ENCODE results near the gene SEZ6L. TPM values are rescaled to one million over a fixed set of nuclear protein-coding genes. Genes with fewer than 3 reads are reported as not detected.

SEZ6L gene
- polyA plus RNA-seq, 4 donors, result 0.17 to 0.39 (median 0.26) TPM

DNA sequence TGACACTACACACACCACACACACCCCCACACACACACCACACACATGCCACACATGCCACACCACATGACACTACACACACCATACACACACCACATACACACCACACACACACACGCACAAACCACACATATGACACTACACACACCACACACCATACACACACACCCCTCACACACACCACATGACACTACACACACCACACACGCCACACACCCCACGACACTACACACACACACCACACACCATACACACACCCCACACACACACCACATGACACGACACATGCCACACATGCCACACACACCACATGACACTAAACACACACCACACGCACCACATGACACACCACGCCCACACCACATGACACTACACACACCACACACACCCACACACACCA, 158.0 kb downstream of the SEZ6L start:
- DNase-seq (ENCODE audit: low read depth in 4 of 4, low spot score in 2 of 4), result no peak

DNA sequence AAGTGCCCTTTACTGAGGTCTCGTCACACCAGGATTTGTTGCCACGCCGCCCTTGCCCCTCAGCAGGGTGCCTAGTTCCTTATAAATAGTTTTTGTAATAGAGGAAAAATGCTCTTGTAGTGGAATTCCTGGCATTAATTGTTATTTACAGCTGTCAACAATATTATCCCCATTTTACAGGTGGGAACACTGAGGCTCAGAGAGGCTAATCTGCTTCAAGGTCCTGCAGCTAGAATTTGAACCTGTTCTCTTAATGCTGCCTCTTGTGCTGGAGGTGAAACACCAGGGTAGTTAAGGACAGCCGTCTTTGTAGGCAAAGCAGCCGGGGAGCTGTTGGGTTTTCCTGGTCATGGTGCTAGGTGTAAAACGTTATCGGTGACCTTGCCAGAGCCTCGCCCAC, 159.0 kb downstream of the SEZ6L start:
- DNase-seq (ENCODE audit: low read depth in 4 of 4, low spot score in 2 of 4), result no peak

DNA sequence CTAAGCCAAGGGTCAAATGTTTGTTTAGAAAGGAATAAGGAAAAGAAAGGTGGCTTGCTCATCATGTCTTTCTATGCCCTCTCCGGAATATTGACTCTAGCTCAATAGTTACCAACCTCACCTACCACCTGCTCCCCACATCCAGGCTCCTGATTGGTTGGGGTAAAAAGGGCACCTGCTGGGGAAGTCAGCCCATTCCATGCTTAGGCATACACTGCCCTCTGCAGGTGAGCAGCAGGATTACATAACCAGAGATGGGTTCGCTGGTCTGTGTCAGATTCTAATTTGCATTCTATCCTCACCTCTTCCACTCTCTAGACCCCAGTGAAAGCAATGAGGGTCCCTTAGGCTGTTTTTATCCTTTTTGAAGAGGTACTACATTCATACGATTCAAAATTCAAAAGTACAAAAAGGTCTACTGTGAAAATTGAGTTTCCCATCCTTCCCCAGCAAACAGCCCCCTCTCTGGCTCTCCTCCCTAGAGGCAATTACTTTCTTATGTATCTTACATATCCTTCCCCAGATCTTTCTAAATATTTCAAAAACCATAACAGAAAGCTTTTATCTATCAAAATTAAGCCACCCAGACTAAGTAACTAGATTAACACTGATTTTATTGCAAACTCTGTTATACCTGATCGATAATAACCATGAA, 161.8 kb downstream of the SEZ6L start:
- peak in 2 of 4 donors; percentile 2 to 15 for DNase-seq (ENCODE audit: low read depth in 4 of 4, low spot score in 2 of 4)

DNA sequence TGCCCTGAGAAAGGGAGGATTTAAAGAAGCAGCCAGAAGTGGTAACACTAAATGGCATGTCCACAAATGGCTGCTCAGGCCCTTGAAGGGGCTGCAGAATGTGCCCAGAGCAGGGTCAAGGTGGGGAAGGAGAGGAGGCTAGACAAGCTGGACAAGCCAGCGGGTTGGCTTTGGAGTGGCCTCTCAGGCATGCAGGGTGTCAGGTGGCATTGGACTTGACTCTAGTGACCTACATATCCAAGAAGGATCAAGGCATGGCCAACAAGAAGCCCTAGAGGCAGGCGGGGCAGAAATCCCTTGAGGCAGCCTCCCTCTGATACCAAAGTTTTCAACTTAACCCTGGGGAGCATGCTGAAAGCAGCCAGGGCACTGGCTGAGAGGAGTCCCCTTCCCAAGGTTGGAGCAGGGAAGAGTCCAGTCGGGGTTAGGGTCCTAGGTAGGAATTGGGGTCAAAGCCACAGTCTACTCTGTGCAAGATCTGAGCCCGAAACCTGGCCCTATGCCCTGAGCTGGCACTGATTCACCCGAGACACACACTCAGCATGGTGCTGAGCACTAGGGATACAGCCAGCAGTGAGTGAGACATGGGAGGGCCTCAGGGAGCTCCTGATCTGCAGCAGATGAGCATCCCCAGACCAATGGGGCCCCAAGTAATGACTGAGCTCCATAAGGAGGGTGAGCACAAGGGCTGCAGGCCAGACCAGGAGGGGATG, 164.0 kb downstream of the SEZ6L start:
- DNase-seq (ENCODE audit: low read depth in 4 of 4, low spot score in 2 of 4), result no peak

DNA sequence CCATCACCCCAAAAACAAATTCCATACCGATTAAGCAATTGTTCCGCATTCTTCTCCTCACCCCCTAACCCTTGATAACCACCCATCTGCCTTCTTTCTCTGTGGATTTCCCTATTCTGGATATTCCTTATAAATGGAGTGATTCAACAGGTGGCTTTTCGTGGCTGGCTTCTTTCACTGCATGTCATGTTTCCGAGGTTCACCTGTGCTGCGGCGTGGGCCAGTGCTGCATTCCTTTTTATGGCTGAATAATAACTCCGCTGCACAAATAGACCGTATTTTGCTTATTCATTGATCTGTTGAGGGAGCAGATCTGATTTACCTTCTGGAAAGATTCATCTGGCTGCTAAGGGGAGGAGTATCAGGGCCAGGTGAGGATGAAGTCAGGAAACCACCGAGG, 165.0 kb downstream of the SEZ6L start:
- DNase-seq (ENCODE audit: low read depth in 4 of 4, low spot score in 2 of 4), result no peak

DNA sequence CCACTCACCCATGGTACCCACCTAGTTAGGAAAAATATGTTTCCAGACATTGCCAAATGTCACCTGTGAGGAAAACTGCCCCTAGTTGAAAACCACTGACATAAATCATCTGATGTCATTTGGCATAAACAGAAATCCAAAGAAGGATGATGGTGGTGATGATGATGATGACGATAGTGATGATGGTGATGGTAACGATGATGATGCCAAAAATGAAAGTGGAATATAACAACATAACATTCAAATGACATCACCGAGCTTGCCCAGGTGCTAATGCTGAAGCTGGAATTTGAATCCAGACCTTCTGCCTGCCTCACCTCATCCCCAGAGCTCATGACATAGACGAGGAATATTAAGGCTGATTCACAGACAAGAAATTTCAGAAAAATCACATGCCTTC, 167.5 kb downstream of the SEZ6L start:
- DNase-seq (ENCODE audit: low read depth in 4 of 4, low spot score in 2 of 4), result no peak

DNA sequence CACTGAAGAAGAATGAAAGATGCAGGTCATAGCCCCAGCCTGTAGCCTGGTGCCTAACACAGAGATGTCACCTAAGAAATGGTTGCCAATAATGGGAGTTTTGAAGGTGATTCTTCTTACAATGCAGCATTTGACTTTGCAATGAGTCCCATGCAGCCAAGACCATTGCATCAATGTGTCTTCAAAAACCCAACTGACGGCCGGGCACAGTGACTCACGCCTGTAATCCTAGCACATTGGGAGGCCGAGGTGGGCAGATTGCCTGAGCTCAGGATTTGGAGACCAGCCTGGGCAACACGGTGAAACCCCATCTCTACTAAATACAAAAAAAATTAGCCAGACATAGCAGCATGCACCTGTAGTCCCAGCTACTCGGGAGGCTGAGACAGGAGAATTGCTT, 170.5 kb downstream of the SEZ6L start:
- no peak for DNase-seq (ENCODE audit: low read depth in 4 of 4, low spot score in 2 of 4)

DNA sequence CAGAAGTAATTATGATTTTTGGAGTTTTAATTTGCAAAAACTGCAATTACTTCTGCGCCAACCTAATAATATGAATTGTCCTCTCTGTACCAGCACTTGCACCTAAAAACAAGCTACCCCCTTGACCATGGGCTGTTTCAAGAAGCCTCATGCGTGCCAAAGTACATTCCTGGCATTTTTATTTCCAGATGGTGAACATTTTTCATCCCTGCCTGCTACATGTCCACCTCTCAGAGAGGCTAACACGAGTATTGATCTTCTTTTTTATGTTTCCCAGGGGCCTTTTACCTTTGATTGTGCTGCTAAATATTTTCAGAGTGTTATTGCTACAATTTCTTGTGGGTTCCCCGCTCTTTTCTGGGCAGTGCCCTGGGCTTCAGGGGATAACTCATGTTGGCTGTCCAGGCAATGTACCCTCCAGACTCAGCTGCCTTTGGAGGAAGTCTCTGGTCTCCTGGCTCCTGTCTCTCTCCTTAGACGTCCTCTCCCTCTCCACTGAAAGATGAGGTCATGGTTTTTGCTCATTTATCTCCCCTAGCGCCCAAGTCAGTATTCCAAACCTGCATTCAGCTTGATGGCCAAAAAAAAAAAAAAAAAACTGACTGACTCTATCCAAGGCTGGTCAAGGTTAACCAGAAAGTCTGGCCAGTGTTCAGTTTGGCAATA, 173.6 kb downstream of the SEZ6L start:
- DNase-seq (ENCODE audit: low read depth in 4 of 4, low spot score in 2 of 4), result no peak

DNA sequence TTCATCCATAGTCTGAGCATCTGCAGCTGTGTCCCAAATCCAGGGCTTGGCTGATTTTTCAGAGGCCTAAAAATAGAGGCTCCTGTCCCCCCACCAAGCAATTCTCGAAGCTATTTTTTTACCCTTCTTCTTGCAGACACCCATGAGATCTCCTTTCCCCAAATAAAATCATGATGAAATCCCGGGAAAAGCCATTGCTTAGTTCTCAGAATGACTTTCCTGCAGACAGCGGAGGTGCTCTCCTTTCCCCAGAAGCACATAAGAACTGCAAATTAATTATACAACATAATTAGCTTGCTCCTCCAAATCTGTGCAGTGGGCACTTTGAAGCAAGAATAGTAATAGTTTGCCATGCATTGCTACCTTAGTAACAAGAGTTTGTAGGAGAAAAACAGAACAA, 176.2 kb downstream of the SEZ6L start:
- DNase-seq (ENCODE audit: low read depth in 4 of 4, low spot score in 2 of 4), result no peak

DNA sequence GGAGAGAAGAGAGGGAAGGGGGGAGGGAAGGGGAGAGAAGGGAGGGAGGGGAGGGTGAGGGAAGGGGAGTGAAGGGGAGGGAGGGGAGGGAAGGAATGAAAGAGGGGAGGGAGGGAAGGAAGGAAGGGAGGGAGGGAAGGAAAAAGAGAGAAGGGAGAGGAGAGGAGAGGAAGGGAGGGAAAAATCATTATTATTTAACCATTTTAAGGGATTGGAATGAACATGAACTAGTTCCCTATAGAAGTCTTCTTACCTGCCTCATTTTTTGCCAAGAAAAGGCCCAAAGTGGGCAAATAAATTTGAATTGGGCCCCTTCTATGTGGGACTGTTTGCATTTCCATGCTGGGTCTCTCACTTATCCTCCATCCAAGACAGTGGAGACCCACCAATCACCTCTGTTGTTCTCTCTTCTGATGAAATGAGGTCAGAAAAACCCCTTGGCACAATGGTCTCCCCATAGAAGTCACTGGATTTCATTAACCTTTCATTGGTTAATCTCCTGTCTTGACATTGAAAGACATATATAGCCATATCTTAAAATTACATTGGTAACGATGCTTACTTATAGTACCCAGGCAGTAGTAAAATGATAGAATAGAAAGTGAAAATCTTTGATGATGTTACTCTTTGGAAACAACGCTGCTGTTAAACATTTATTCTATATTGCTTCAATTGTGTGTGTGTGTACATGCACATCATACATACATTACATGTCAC, 179.7 kb downstream of the SEZ6L start:
- no peak for DNase-seq (ENCODE audit: low read depth in 4 of 4, low spot score in 2 of 4)

DNA sequence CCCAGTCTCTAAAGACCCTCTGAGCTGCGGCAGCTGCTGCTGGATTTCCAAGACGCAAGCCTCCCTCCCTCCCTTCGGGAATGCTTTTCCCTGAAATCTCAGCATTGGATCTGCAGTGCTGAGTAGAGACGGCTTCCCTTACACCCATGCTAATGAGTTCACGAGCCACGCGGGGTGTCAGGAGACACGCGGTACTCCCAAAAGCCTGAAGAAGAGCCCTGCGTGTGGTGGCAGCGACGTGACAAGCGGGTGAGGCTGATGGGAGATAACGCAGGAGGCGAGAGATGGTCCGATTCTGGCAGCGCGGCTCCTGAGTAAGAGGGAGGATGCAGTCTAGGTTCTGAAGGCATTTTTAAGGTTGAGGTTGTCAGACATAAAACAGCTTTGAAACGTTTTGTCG, 185.4 kb downstream of the SEZ6L start:
- DNase-seq (ENCODE audit: low read depth in 4 of 4, low spot score in 2 of 4), result no peak

DNA sequence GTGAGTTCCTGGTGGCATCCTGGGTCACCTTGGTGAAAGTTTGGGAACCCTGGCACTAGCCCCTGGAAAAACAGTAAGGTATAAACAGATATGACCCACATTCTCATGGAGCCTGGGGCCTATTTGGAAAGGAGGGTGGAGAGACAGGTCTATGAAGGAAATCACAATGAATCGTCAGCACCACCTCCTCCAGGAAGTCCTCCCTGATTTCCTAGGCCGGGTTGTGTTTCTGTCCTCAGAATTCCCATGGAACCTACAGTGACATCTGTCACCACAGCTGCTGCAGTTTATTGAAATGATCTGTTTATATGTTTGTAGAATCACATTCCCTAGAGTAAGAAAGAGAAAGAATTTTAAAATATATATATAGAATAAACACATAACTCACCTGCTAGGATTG, 188.0 kb downstream of the SEZ6L start:
- DNase-seq (ENCODE audit: low read depth in 4 of 4, low spot score in 2 of 4), result no peak

DNA sequence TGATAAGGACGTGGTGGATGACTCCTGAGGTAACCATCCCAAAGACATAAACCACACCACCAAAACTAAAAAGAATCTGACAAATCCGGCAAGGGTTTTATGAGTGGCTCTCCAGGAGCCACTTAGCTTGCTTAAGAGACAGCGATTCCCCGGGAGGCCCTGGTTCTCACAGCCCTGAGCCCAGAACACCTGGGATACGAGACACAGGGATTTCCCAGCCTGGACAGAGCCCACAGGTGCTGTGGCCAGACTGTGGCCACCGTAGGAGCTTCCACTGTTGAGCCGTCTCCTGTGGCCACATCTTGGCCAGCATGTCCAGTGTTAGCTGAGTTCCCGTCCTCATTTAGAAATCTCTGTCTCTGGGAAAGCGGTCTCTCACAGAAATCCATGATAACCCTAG, 188.6 kb downstream of the SEZ6L start:
- no peak for DNase-seq (ENCODE audit: low read depth in 4 of 4, low spot score in 2 of 4)

DNA sequence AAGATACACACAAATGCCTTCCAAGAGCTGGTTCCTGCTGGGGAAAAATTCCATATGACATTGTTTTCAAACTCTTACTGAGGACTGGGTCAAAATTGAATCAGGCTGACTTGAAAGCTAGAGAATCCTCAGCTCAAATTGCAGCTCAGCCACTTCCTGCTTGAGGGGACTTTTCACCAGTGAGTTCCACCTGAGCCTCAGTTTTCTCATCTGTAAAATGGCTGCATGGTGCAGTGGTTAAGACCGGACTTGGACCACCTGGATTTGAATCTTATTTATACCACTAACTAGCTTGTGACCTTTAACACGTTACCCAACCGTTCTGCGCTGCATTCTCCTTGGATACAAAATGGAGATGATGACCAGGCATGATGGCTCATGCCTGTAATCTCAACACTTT, 189.9 kb downstream of the SEZ6L start:
- DNase-seq (ENCODE audit: low read depth in 4 of 4, low spot score in 2 of 4), result no peak

DNA sequence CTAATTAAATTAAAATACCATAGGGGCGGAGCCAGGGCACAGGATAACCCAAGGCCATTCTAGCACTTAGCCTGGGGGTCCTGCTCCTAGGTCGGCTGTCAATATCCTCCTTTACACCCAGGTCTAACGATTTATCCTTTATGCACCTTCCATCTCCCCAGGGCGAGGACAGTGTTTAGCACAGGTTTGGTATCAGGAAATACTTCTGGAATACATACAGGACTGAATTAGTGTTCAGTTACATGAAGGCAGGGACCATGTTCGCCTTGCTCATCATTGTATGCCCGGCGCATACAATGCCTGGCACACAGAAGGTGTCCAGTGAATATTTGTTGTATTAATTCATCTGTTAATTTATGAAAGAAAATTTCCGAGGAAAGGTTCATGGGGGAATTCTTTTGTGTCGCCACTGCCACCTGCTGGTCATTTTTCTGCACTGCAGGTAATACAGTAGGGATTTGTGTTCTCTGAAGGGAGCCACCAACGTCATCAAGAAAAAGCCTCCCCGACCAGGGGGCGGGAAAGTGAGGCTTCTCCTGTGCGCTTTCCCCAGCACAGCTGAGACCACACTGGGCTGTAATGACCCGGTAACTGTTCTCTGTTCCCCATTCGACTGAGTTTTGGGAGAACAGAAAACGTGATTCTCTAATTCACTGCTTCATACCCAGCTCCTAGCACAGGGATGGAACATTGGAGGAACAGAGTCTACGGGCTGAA, 191.1 kb downstream of the SEZ6L start:
- DNase-seq (ENCODE audit: low read depth in 4 of 4, low spot score in 2 of 4), result peak; percentile 52 to 66 (median 56)

DNA sequence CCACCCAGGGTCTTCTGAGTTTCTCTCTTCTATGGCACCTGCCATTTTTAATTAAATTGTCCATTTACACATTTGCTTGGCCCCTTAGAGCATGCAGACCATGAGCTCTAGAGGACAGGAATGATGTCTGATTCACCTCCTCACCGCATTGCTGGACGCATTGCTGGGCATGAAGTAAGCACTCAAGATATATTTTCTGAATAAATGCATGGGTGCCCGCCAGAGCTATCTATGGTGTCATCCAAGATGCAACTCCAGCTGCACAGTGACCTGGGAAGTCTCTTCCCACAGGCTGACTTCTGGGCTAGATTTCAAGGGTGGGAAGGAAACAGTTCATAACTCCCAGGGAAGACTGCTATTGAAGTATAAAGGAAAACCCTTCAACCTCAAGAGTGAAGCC, 193.2 kb downstream of the SEZ6L start:
- DNase-seq (ENCODE audit: low read depth in 4 of 4, low spot score in 2 of 4), result no peak

DNA sequence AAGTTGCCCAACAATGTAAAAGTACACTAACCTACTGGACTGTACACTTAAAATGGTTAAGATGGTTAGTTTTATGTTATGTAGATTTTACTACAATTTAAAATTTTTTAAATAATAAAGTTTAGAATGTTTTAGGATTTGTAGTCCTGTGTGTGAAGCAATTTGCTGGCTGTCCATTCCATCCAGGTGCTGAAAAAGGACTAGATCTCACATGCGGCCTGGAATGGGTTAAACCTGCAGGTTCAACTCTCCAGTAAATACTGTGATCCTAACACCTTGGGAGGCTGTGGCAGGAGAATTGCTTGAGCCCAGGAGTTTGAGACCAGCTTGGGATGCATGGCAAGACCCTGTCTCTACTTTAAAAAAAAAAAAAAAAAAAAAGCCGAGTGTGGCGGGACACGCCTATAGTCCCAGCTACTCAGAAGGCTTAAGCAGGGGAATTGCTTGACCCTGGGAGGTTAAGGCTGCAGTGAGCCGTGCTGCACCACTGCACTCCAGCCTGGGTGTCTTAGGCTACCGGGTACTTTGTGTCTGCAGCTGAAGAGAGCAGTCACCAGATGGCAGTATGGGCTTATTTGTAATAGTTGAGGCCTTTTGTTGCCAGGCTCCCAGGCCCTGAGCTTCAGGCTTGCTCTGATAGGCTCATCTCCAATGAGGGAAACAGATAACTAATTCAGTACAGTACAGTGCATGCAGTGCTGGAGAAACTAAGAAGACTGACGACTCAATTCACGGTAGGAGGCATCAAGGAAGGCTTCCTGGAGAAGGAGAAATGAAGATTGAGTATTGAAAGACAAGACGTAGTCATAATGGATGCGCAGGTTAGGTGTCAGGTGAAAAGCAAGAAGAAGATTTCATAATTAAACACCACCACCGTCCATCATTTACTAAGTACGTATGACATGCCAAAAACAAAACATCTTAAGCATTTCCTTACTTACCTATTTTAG, 195.1 kb downstream of the SEZ6L start:
- peak; percentile 51 to 67 (median 55) for DNase-seq (ENCODE audit: low read depth in 4 of 4, low spot score in 2 of 4)

DNA sequence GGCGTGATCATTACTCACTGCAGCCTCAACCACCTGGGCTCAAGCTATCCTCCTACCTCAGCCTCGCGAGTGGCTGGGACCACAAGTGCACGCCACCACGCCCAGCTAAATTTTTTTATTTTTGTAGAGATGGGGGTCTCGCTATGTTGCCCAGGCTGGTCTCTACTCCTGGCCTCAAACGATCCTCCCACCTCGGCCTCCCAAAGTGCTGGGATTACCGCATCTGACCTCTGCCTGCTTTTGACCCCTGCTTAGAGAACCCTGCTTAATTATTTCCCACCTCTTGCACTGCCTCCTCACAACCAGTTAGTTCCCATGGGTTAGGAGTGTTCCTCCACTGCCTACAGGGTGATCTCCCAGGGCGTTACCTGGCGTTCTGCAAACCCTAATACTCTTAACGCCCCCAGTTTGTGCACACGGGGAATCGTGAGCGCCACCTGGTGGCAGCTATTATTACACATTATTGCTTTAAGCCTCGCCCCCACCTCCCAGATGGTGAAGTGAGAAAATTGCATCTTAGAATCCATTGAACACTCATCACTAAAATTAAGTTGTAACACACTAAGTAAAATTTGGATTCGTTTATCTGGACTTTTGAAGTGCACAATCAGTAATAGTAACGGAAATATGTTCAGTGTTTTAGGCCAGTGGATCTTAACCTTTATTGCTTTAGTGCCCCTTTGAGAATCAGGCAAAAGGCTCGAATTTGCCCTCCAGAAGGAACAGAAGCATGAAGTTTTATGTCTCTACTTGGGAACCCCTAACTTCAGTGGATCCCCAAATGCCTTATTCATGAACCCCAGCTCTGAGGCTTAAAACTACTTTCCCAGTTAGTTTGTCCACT, 198.4 kb downstream of the SEZ6L start:
- DNase-seq (ENCODE audit: low read depth in 4 of 4, low spot score in 2 of 4), result peak in 1 of 4 donors; percentile 29

DNA sequence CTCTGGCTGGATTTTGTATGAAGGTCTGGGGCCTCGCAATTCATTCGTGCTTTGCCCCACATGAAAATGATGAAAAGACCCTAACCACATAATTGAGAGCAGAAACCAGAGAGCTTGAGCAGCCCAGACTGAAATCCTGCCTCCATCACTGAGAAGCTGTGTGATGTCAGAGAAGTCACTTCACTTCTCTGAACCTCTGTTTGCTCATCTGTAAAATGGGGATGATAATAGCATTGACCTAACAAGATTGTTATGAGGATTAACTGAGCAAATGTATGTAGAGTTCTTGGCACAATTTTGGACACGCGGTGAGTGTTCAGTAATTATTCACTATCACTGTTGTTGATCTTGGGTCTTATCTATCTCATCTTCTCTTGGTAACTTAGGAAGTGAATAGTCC, 203.6 kb downstream of the SEZ6L start:
- DNase-seq (ENCODE audit: low read depth in 4 of 4, low spot score in 2 of 4), result no peak
